H1 (cell line): ENCODE results near the gene COPS7A. TPM values are rescaled to one million over a fixed set of nuclear protein-coding genes. Genes with fewer than 3 reads are reported as not detected.

Experiments
- CTCF ChIA-PET: fragments of 300-600 bp; sonication (Branson Sonifier 250); formaldehyde crosslinking; loops from one replicate; lab custom pipeline; 2021; ENCODE audit not compliant: partially characterized antibody; lab: Charles Lee
- POLR2A ChIA-PET: fragments of 300-600 bp; sonication (Branson Sonifier 250); formaldehyde crosslinking; loops from one replicate; lab custom pipeline; 2021; ENCODE audit warnings: inconsistent platforms; ENCODE audit not compliant: partially characterized antibody; lab: Charles Lee
- DNase-seq, 2 experiments: peaks; one replicate each; pipeline versions ENCODE4 v3.0.0 to v3.0.0-alpha.2; 2010 to 2022; ENCODE audit warnings: low spot score in 2 of 2, low read depth in 1 of 2, mixed read lengths in 1 of 2
- FAIRE-seq: peaks from 2 replicates; lab custom pipeline; 2011; peaks lifted over from hg19 to GRCh38; lab: Jason Lieb, UNC
- H2AFZ ChIP-seq: 2 replicates; pipeline ENCODE4 v1.8.1; 2012; ENCODE audit warnings: low read length, inconsistent platforms
- H2AK5ac ChIP-seq: 2 replicates; pipeline ENCODE4 v1.6.1; 2013; ENCODE audit warnings: low read depth, low read length
- H2BK120ac ChIP-seq: replicated peaks from 2 replicates; pipeline ENCODE3; 2013; ENCODE audit warnings: low read depth, low read length, inconsistent platforms
- H2BK12ac ChIP-seq: 2 replicates; pipeline ENCODE4 v1.6.1; 2013; ENCODE audit warnings: low read depth, low read length
- H2BK15ac ChIP-seq: 2 replicates; pipeline ENCODE4 v1.6.1; 2013; ENCODE audit warnings: low read length
- H2BK20ac ChIP-seq: 2 replicates; pipeline ENCODE4 v1.6.1; 2013; ENCODE audit warnings: low read length
- H2BK5ac ChIP-seq: 2 replicates; pipeline ENCODE4 v1.6.1; 2013; ENCODE audit warnings: low read depth, low read length
- H3K14ac ChIP-seq: 2 replicates; pipeline ENCODE4 v1.6.1; 2013; ENCODE audit warnings: inconsistent platforms; ENCODE audit not compliant: insufficient read length
- H3K18ac ChIP-seq: 2 replicates; pipeline ENCODE4 v1.6.1; 2013; ENCODE audit warnings: low read length; ENCODE audit errors: extremely low read depth
- H3K23ac ChIP-seq: 2 replicates; pipeline ENCODE4 v1.6.1; 2013; ENCODE audit warnings: inconsistent platforms; ENCODE audit not compliant: insufficient read length
- H3K23me2 ChIP-seq: 2 replicates; pipeline ENCODE4 v1.6.1; 2013; ENCODE audit warnings: low read depth, low read length
- H3K27ac ChIP-seq: 2 replicates; pipeline ENCODE4 v1.6.1; 2011; ENCODE audit warnings: low read depth, low read length, inconsistent platforms
- H3K27me3 ChIP-seq, 4 experiments: replicated peaks in 1 of 4; 1 replicate in 1 of 4; 2 replicates in 3 of 4; pipeline versions ENCODE4 v1.6.1 to v1.8.1; 2011 to 2013; ENCODE audit warnings: low read length in 3 of 4, mild to moderate bottlenecking in 3 of 4, inconsistent platforms in 2 of 4, mixed read lengths in 2 of 4, moderate library complexity in 1 of 4; ENCODE audit not compliant: control insufficient read depth in 3 of 4, insufficient read depth in 3 of 4; ENCODE audit errors: extremely low read depth in 1 of 4
- H3K36me3 ChIP-seq, 4 experiments: 2 replicates each; pipeline versions ENCODE4 v1.6.1 to v1.8.1; 2011 to 2013; ENCODE audit warnings: mild to moderate bottlenecking in 4 of 4, low read length in 3 of 4, moderate library complexity in 2 of 4, control low read depth in 1 of 4, inconsistent platforms in 1 of 4; ENCODE audit not compliant: insufficient read depth in 4 of 4, control insufficient read depth in 2 of 4
- H3K4ac ChIP-seq: replicated peaks from 2 replicates; pipeline ENCODE3; 2013; ENCODE audit warnings: low read length, low read depth, mixed read lengths, inconsistent platforms; ENCODE audit not compliant: insufficient read length
- H3K4me1 ChIP-seq, 4 experiments: replicated peaks in 1 of 4; 1 replicate in 1 of 4; 2 replicates in 3 of 4; pipeline versions ENCODE4 v1.6.1 to v1.8.1; 2011 to 2013; ENCODE audit warnings: low read length in 3 of 4, inconsistent platforms in 2 of 4, mixed read lengths in 1 of 4; ENCODE audit not compliant: insufficient read depth in 4 of 4, control insufficient read depth in 3 of 4
- H3K4me2 ChIP-seq, 2 experiments: 2 replicates each; pipeline versions ENCODE4 v1.6.1 to v1.8.1; 2011 to 2013; ENCODE audit warnings: low read depth in 2 of 2, low read length in 2 of 2, control low read depth in 1 of 2, inconsistent platforms in 1 of 2, mild to moderate bottlenecking in 1 of 2; ENCODE audit not compliant: insufficient read depth in 1 of 2
- H3K4me3 ChIP-seq, 4 experiments: fragments of 200-600, 300-600 bp in 1 of 4; sonication (generic), shearing (Covaris generic), sonication (Bioruptor Twin) in 1 of 4; 2 replicates each; pipeline versions ENCODE4 v1.5.1 to v1.8.1; 2011 to 2016; ENCODE audit warnings: low read length in 4 of 4, low read depth in 3 of 4, control low read depth in 2 of 4, inconsistent platforms in 2 of 4, mild to moderate bottlenecking in 2 of 4, mixed read lengths in 1 of 4, moderate library complexity in 1 of 4; ENCODE audit not compliant: insufficient read depth in 2 of 4; ENCODE audit errors: extremely low read depth in 1 of 4
- H3K56ac ChIP-seq: replicated peaks from 2 replicates; pipeline ENCODE3; 2013; ENCODE audit warnings: low read depth, mild to moderate bottlenecking, mixed read lengths, low read length, inconsistent platforms; ENCODE audit not compliant: insufficient read length
- H3K79me1 ChIP-seq: 2 replicates; pipeline ENCODE4 v1.6.1; 2013; ENCODE audit warnings: low read depth, low read length, control low read depth
- H3K79me2 ChIP-seq, 2 experiments: 2 replicates each; pipeline versions ENCODE4 v1.6.1 to v1.8.1; 2012 to 2013; ENCODE audit warnings: low read length in 2 of 2, mild to moderate bottlenecking in 2 of 2, inconsistent platforms in 1 of 2; ENCODE audit not compliant: insufficient read depth in 2 of 2, control insufficient read depth in 1 of 2
- H3K9ac ChIP-seq, 4 experiments: replicated peaks in 1 of 4; 1 replicate in 1 of 4; 2 replicates in 3 of 4; pipeline versions ENCODE4 v1.6.1 to v1.8.1; 2011 to 2013; ENCODE audit warnings: low read depth in 3 of 4, low read length in 3 of 4, control low read depth in 2 of 4, mild to moderate bottlenecking in 2 of 4, moderate library complexity in 2 of 4, inconsistent platforms in 1 of 4; ENCODE audit errors: extremely low read depth in 1 of 4
- H3K9me3 ChIP-seq, 2 experiments: 2 replicates each; pipeline versions ENCODE4 v1.6.1 to v1.8.1; 2012 to 2013; ENCODE audit warnings: mild to moderate bottlenecking in 2 of 2, moderate library complexity in 2 of 2, control low read depth in 1 of 2, inconsistent platforms in 1 of 2, low read depth in 1 of 2, low read length in 1 of 2, mixed read lengths in 1 of 2; ENCODE audit not compliant: insufficient read depth in 2 of 2
- H4K20me1 ChIP-seq, 2 experiments: replicated peaks in 1 of 2; 2 replicates each; pipeline versions ENCODE3 to v1.8.1; 2011 to 2013; ENCODE audit warnings: inconsistent platforms in 2 of 2, low read length in 2 of 2, mild to moderate bottlenecking in 1 of 2; ENCODE audit not compliant: insufficient read depth in 2 of 2, control insufficient read depth in 1 of 2
- H4K5ac ChIP-seq: 2 replicates; pipeline ENCODE4 v1.6.1; 2013; ENCODE audit warnings: low read length, low read depth, mixed read lengths, inconsistent platforms; ENCODE audit not compliant: insufficient read length
- H4K8ac ChIP-seq: 2 replicates; pipeline ENCODE4 v1.8.0; 2013; ENCODE audit warnings: mild to moderate bottlenecking, moderate library complexity, low read length, inconsistent platforms; ENCODE audit not compliant: insufficient read depth; ENCODE audit errors: extremely low read depth
- H4K91ac ChIP-seq: replicated peaks from 2 replicates; pipeline ENCODE3; 2013; ENCODE audit warnings: low read length, mixed read lengths, inconsistent platforms; ENCODE audit not compliant: insufficient read length
- BRCA1 ChIP-seq: IDR thresholded peaks from 2 replicates; pipeline ENCODE4 v1.6.1; 2012; ENCODE audit warnings: low read depth, low read length, improper control_type of control experiment
- E2F6 ChIP-seq: IDR thresholded peaks from 2 replicates; pipeline ENCODE4 v1.6.1; 2012; ENCODE audit warnings: inconsistent platforms
- FOSL1 ChIP-seq: IDR thresholded peaks from 2 replicates; pipeline ENCODE4 v1.6.1; 2011; ENCODE audit warnings: mild to moderate bottlenecking, low read depth, low read length, moderate library complexity; ENCODE audit not compliant: insufficient read depth
- POLR2A ChIP-seq, 2 experiments: IDR thresholded peaks; 1 replicate in 1 of 2; 2 replicates in 1 of 2; pipeline ENCODE4 v1.6.1; 2011; ENCODE audit warnings: low read depth in 2 of 2, low read length in 2 of 2, mild to moderate bottlenecking in 2 of 2; ENCODE audit errors: control extremely low read depth in 1 of 2
- POLR2AphosphoS5 ChIP-seq: IDR thresholded peaks from 2 replicates; pipeline ENCODE4 v1.6.1; 2011; ENCODE audit warnings: low read depth, low read length
- SP2 ChIP-seq: IDR thresholded peaks from 2 replicates; pipeline ENCODE4 v1.6.1; 2012; ENCODE audit warnings: mild to moderate bottlenecking, low read length, inconsistent platforms
- ZNF274 ChIP-seq: IDR thresholded peaks from 2 replicates; pipeline ENCODE4 v1.7.0; 2012; ENCODE audit warnings: low read length, borderline replicate concordance; ENCODE audit errors: extremely low read depth
- WGBS, 2 experiments: shearing (Covaris generic) in 1 of 2; methylation state at CpG; one replicate each; pipeline versions ENCODE4 v1.1.6 to v1.1.7; 2013 to 2015; ENCODE audit warnings: low lambda C conversion rate in 2 of 2, mixed read lengths in 2 of 2, inconsistent platforms in 1 of 2, low coverage in 1 of 2, missing lambda C conversion rate in 1 of 2; ENCODE audit not compliant: insufficient replicate concordance in 2 of 2, insufficient coverage in 1 of 2, insufficient read length in 1 of 2; ENCODE audit errors: extremely low coverage in 1 of 2, missing lambda C conversion rate in 1 of 2; 5-methylcytosine and 5-hydroxymethylcytosine counted together
- polyA plus RNA-seq, 7 experiments: library from polyadenylated mRNA; depleted of rRNA in 3 of 7; stranded (reverse) in 5 of 7; unstranded in 2 of 7; fragments of >200 nt in 5 of 7; fragments of 200-250 nt in 2 of 7; gene quantifications; 1 replicate in 5 of 7; 2 replicates in 1 of 7; 4 replicates in 1 of 7; pipeline versions ENCODE4 v1.2.1 to v1.2.3, GENCODE V29; 2011 to 2013; ENCODE audit warnings: missing spikeins in 2 of 7, mixed read lengths in 2 of 7
- total RNA-seq: library from RNA; stranded (reverse); fragmentation: NEBNext Ultra II Directional; extraction: Animal tissue kit (Norgen Biotek cat#: 25700); gene quantifications from 2 replicates; pipeline ENCODE4 v1.2.1, GENCODE V29; 2021

COPS7A gene
- total and polyA plus RNA-seq, 2 of the 8 experiments (the other 6 are each of a cell fraction or from before 2014, with no cell fraction given) = 44.5 to 95.9 TPM

DNA sequence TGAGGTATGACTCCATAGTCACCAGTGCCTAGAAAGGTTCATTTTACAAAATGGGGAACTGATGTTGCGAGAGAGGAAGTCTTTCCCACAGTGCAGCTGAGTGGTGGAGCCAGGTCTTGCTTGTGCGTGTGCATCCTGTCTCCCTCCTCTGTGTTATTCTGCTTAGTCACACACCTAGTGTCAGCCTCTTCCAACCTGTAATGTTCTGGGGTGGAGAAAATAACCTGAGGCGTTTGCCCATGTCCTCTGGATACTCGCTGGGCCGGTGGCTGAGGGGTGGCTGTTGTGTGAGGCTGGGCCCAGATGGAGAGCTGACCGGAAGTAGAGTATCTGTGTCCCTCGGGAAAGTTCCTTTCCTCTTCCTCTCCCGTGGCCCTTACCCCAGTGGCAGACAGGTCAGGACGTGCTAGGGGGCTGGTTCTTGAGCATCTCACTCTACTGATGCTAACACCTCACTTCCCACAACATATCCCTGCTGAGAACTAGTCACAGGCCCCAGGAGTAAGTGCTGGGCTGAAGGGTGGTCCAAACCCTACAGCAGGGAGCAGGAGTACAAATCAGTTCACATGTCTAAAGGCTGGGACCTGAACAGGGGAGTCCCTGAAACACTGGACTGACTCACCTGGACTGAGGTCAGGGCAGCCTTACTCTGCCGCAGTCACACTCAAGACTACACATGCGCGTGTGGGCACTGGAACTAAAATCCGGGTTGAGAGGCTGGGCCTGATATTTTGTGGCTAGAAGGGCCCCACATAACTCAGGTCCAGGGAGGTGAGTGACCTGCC, 22.1 kb downstream of the COPS7A start:
- Histone ChIP-seq H3K4ac (no peak overlapping the region), H3K9ac (no peak overlapping the region), H3K4me3 (no peak overlapping the region), H4K5ac (no peak overlapping the region), H2BK15ac (no peak overlapping the region), H3K27me3 (no peaks in the 10 kb centered on the region), H3K27ac (no peak overlapping the region), H2BK20ac (no peak overlapping the region), H2BK120ac (no peak overlapping the region), H2BK5ac (no peak overlapping the region), H3K18ac (no peak overlapping the region), H3K79me2 (no peaks in the 10 kb centered on the region), H4K8ac (no peak overlapping the region), H2AFZ (no peak overlapping the region), H3K23me2 (no peaks in the 10 kb centered on the region), H3K4me2 (no peak overlapping the region), H4K20me1 (peaks cover 2 to 6% of the 10 kb centered on the region in 2 experiments), H2BK12ac (no peak overlapping the region), H3K36me3 (peaks cover 21 to 53% (median 42%) of the 10 kb centered on the region in 4 experiments), H2AK5ac (no peak overlapping the region), H3K14ac (no peak overlapping the region), H3K56ac (no peak overlapping the region), H3K9me3 (no peaks in the 10 kb centered on the region; a peak in 1 of 4 replicates), H3K23ac (no peak overlapping the region), H3K4me1 (no peaks in the 10 kb centered on the region), H4K91ac (no peak overlapping the region), H3K79me1 (no peaks in the 10 kb centered on the region)
- POLR2A ChIA-PET = interaction anchor here (0.6 to 1.8 kb wide), 10 partner anchors 10 to 120 kb away, joined by 3 to 5 read pairs (median 4); partner anchors contain the start of gene ZNF384
- WGBS, 2 experiments = 90% methylated on average over 13 of the region's 13 CpGs; no CpG with 5 or more reads in 1 of the 2 experiments
- DNase-seq (no peak), FAIRE-seq (no peak)
- TF ChIP-seq POLR2A (IDR thresholded peaks at IDR 0.05; ENCODE audit: control extremely low read depth in 1 of 2, low read depth in 2 of 2, low read length in 2 of 2) (peak in 1 of 2 experiments; percentile 38; a peak in 1 of 3 replicates), SP2 (no peak), E2F6 (no peak), POLR2AphosphoS5 (peak; percentile 38; the same call in 1 of the 2 replicates), FOSL1 (no peak), ZNF274 (no peak), BRCA1 (no peak)
- CTCF ChIA-PET = interaction anchor here (0.6 to 2.3 kb wide), 7 partner anchors 8 to 234 kb away, joined by 3 to 9 read pairs (median 3); partner anchors contain the start of gene MLF2
